HT1080 (cell line): ENCODE measurements around the gene SETD1B. TPM values are rescaled to one million over a fixed set of nuclear protein-coding genes. Genes with fewer than 3 reads are reported as not detected.
"Not testable (repeated sequence)": the region's sequence is repeated elsewhere in the genome, so short reads cannot be mapped to it uniquely, and the experiment has no call there.

Experiments
- DNase-seq: peaks from one replicate; pipeline ENCODE4 v3.0.0-alpha.2; 2015; ENCODE audit warnings: low read depth
- total RNA-seq: library from RNA; depleted of rRNA; stranded (reverse); fragments of >200 nt; shearing (Covaris generic); gene quantifications from 2 replicates; pipeline ENCODE4 v1.2.3, GENCODE V29; 2014

The SETD1B gene
- total RNA-seq, 1 experiment from 2014 or later, result 5.0 TPM

- DNase-seq, result no peak
These were observed 24.4 kb upstream of the SETD1B start for GRCh38 chr12:121779422-121779895.

DNA sequence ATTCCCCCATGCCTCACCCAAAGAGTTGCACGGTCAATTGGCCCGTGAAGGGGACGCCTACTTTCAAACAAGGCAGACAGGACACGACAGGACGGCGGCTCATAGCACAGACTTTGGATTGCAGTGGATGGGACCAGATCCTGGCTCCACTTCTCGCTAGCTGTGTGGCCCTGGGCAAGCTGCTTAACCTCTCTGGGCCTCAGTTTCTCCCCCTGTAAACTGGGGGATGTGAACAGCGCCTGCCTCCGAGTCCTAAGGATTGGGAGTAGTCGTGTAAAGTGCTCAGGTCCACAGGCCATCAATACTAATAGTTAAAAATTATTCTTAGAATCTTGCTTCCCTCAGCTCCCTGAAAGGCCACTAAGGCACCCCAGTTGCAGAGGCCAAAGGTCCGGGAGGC is 23.4 kb upstream of the SETD1B start:
- no peak for DNase-seq

DNA sequence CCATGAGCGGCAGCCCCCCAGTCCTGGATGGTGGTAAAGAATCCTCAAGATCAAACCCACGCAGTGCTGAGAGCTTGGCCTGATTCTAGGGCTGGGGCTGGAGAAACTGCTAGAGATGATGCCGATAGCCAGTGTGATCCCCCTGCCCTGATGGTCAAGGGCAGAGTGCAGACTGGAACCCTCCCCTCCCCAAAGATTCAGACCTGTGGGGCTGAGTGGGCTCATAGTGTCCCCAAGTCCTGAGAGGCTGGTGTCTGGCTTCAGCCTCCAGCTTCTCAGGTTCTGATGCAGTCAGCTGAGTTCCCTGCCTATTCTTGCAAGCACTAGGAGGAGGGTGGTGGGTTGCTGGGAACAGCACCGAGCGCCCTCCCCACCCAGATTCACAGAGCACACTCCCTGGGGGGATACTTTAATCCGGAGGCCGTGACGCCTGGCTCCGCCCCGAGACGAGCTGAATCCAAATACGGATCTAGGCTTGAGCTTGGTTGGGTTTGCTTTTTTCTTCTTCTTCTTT is 22.3 kb upstream of the SETD1B start:
- no peak for DNase-seq

GRCh38 chr12:121781998-121782979 is 21.5 kb upstream of the SETD1B start:
- peak; percentile 73 for DNase-seq

DNA sequence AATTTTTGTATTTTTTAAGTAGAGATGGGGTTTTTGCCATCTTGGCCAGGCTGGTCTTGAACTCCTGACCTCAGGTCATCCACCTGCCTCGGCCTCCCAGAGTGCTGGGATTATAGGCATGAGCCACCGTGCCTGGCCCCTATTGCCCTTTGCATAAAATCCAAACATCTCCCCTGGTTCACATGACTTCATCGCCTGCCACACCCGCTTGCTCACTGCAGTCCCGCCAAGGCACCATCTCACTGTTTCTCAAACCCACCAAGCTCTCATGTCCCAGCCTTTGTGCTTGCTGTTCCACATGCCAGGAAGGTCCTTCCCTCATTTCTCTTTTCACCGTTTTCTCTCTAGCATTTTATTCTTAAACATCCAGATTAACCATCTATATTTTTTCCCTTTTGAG is 20.0 kb upstream of the SETD1B start:
- DNase-seq, result peak; percentile 79

GRCh38 chr12:121784460-121784859 is 19.3 kb upstream of the SETD1B start:
- peak; percentile 96 for DNase-seq

DNA sequence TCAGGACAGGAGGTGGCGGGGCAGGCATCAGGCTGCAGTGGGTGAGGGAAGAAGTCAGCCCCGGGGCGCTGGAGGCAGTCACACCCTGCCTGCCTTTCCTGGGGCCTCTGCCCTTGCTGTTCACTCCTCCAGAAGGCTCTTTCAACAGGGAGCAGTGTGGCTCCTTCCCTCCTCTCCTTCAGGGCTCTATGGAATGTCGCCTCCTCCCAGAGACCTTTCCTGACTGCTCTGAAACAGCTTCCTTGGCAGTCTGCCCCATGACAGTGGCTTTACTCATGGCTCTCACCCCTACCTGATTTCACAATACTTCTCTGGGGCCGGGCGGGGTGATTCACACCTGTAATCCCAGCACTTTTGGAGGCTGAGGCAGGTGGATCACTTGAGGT is 17.4 kb upstream of the SETD1B start:
- DNase-seq, result peak; percentile 98

GRCh38 chr12:121787063-121788025 is 16.5 kb upstream of the SETD1B start:
- no peak for DNase-seq

DNA sequence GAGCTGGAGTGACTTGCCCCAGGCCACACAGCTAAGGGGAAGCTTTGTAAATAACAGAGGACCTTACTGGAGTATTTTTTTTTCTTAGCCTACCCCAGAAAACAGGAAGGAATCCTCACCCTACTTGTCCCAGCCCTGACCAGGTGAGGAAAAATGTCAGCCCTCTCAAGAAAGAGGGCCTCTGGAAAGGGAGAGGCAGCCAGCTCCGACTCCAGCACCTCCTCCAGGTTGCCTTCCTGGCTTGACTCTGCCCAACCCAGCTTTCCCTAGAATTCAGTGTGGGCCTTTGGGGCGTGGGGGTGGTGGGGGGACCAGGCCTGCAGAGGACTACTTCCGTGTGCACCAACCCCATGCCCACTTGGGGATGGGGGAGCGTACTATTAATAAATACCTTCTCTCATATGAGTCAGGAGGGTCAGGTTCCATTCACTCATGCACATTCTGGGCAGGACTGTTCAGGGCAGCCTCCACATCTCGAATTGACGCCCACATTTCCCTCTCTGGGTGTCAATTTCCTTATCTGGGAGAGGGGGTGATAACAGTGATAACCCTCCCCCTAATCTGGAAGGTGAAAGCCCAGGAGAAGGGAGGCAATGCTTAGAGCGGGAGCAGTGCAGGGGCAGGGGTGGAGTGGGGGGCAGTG is 15.5 kb upstream of the SETD1B start:
- no peak for DNase-seq

DNA sequence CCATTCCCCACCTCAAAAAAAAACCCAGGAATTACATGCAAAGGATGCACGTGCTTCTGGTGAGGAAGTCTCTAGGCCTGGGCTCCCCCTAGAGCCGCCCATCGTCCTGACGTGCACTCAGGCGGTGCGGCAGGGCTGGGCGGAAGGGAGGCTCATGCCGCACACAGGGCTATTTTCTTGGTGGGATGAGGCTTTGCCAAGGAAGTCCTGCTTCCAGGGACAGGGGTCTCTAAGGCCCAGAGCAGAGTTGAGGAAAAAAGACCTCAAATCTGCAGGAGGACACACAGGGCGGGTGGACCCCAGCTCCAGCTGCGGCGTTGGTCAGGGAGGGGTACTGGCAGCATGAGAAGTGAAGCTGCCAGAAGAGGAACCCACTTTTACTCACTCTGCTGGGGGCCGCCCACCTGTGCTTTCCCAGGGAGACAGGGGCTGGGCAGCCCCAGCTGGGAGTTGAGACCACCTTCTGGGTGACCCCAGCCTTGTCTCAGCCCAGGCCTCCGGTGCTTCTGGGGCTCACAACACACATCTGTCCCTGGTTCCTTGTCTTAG is 14.5 kb upstream of the SETD1B start:
- DNase-seq, result no peak

- peak; percentile 91 for DNase-seq
These were observed 13.7 kb upstream of the SETD1B start for GRCh38 chr12:121789800-121790728.

DNA sequence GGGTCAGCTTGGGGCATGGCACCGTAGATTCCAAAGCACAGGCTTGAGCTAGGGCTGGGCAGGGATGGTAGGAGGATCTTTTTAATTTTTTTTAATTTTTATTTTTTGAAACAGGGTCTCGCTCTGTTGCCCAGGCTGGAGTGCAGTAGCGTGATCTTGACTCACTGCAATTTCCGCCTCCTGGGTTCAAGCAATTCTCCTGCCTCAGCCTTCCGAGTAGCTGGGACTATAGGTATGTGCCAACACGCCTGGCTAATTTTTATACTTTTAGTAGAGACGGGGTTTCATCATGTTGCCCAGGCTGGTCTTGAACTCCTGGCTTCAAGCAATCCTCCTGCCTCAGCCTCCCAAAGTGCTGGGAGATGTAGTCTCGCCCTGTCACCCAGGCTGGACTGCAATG is 13.0 kb upstream of the SETD1B start:
- not testable (repeated sequence) for DNase-seq

DNA sequence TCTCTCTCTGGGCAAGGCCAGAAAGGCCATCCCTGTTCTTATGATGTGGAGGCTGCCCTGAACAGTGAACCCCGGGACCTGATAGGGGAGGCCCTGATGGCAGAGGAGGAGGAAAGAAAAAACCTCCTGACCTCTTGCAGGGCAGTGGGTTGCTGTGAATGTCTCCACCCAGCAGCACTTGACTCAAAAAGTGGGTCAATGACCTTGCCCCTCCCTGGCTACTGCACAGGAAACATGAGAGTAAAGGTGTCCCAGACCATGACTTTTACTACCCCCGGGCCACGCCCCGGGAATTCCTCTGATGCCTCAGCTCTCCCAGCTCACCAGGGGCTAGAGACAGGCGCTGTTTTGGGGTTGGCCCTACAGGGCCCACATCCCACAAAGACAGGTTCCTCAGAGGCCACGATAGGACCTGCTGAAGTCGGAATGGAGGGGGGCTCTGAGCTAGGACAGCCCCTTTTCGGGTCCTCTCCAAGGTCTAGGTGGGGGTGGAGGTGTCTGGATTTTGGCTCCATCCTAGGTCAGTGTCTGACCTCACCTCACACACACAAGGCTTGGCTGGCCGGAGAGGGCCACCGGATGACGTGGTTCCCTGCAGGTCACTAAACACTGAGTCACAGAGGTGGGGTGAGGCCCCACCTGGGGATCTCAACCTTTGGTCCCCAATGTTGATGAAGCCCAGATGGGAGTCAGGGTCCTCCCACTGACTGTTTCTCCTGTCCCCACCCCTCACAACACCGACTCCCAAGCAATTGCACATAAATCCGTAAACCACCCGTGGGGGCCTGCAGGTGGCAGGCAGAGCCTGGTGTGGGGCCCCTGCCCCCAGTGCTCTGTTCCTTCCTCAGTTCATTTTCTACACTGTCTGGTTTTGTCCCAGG is 11.9 kb upstream of the SETD1B start:
- DNase-seq, result peak; percentile 43

DNA sequence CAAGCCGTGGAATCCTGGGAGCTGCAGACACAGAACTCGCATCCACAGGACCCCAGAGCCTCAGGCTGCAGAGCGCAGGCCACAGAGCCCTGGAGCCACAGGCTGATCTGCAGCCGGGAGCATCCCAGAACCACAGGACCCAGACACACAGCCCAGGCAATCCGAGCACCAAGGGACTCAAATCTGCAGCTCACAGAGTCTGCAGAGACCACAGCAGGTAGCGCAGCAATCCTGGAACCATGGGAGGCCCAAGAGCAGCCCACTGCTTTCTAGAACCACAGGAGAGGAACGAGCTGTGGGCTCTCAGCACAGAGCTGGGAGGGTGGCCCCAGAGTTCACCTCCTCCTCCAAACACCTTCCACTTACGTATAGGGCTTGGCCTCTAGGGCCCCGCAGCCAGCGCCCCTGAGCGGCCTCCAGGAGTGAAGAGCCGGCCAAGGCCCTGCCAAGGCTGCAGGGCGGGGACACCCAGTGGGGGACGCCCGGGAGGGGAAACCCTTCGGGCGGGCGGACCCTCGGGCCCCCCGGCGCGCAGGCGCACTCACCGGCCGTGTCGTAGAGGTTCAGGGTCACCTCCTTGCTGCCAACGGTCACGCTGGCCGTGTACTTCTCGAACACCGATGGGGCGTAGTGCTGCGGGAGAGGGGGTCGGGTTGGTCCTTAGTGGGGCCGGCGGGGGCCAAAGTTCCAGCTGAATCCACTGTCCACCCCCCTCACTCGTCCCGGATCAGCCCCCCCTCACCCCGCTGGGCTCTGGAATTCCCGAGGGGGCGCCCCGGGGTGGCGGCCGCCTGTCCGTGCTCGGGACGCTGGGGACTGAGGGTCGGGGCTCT is 11.0 kb upstream of the SETD1B start:
- DNase-seq, result no peak

DNA sequence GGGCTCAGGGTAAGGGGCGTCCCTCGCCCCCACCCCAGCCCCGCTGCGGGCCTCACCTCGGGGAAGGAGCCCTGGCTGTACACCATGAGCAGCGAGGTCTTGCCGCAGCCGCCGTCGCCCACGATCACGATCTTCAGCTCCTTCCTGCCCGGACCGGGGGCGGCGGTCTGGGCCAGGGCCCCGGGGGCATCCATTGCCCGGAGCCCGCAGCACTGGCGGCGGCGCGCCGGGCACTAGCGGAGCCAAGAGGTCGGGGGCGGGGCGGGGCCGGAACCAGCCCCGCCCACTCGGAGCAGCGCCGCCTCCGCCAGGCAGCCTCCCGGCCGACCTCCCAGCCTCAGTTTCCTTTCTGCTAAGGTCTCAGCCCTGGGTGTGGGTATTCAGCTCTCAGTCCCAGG is 10.4 kb upstream of the SETD1B start, which contains the start of gene RHOF:
RHOF (minus strand) TSS at position 249 of the 398 bp plus-strand sequence; CDS start at position 194, 55 bp downstream.
- no peak for DNase-seq

GRCh38 chr12:121793838-121794533 is 9.8 kb upstream of the SETD1B start:
- DNase-seq, result peak; percentile 96

- no peak for DNase-seq
These were observed 9.2 kb upstream of the SETD1B start for GRCh38 chr12:121794534-121795033.
